Dedifferentiated amniotic fluid mesenchymal stem cell (primary cell): ENCODE results near the gene FAM168A.
"Not testable (repeated sequence)": the region's sequence is repeated elsewhere in the genome, so short reads cannot be mapped to it uniquely, and the experiment has no call there.

Experiments
- DNase-seq: peaks from one replicate; pipeline ENCODE4 v3.0.0-alpha.2; 2016; ENCODE audit errors: extremely low spot score

FAM168A gene

GRCh38 chr11:73519266-73519665 lies 78.6 kb downstream of the FAM168A start:
- no peak for DNase-seq

- no peak for DNase-seq
Observed at GRCh38 chr11:73518195-73518594, 79.7 kb downstream of the FAM168A start.

GRCh38 chr11:73516080-73516479 lies 81.8 kb downstream of the FAM168A start:
- DNase-seq, result no peak

GRCh38 chr11:73513707-73514106 lies 84.2 kb downstream of the FAM168A start:
- no peak for DNase-seq

- no peak for DNase-seq
Observed at GRCh38 chr11:73510877-73511276, 87.0 kb downstream of the FAM168A start.

GRCh38 chr11:73510106-73510505 lies 87.8 kb downstream of the FAM168A start:
- no peak for DNase-seq

- DNase-seq, result no peak
Observed at GRCh38 chr11:73509188-73509587, 88.7 kb downstream of the FAM168A start.

GRCh38 chr11:73508243-73509176 lies 89.4 kb downstream of the FAM168A start:
- no peak for DNase-seq

GRCh38 chr11:73507086-73507485 lies 90.8 kb downstream of the FAM168A start:
- no peak for DNase-seq

- no peak for DNase-seq
Observed at GRCh38 chr11:73506038-73506437, 91.9 kb downstream of the FAM168A start.

GRCh38 chr11:73498343-73498742 lies 99.6 kb downstream of the FAM168A start:
- no peak for DNase-seq

- DNase-seq, result no peak
Observed at GRCh38 chr11:73496134-73496533, 101.8 kb downstream of the FAM168A start.

GRCh38 chr11:73495731-73496130 lies 102.2 kb downstream of the FAM168A start:
- DNase-seq, result no peak

- DNase-seq, result no peak
Observed at GRCh38 chr11:73493956-73494598, 103.8 kb downstream of the FAM168A start.

- DNase-seq, result no peak
Observed at GRCh38 chr11:73481626-73482025, 116.3 kb downstream of the FAM168A start.

GRCh38 chr11:73480677-73481076 lies 117.2 kb downstream of the FAM168A start:
- DNase-seq, result no peak

GRCh38 chr11:73478737-73479347 lies 119.1 kb downstream of the FAM168A start:
- DNase-seq, result peak; percentile 20

GRCh38 chr11:73477518-73477917 lies 120.4 kb downstream of the FAM168A start:
- no peak for DNase-seq

GRCh38 chr11:73475549-73476095 lies 122.3 kb downstream of the FAM168A start:
- no peak for DNase-seq

GRCh38 chr11:73473252-73473651 lies 124.7 kb downstream of the FAM168A start:
- DNase-seq, result no peak

GRCh38 chr11:73470036-73470612 lies 127.8 kb downstream of the FAM168A start:
- DNase-seq, result not testable (repeated sequence)

- no peak for DNase-seq
Observed at GRCh38 chr11:73469401-73469800, 128.5 kb downstream of the FAM168A start.
